ENCODE measurements around the gene GSTM3. TPM values are rescaled to one million over a fixed set of nuclear protein-coding genes. Genes with fewer than 3 reads are reported as not detected.
"Not testable (repeated sequence)": the region's sequence is repeated elsewhere in the genome, so short reads cannot be mapped to it uniquely, and the experiment has no call there.

Gene GSTM3
- total RNA-seq, 2 donors from 2014 or later = 5.5 to 10.3 TPM

DNA sequence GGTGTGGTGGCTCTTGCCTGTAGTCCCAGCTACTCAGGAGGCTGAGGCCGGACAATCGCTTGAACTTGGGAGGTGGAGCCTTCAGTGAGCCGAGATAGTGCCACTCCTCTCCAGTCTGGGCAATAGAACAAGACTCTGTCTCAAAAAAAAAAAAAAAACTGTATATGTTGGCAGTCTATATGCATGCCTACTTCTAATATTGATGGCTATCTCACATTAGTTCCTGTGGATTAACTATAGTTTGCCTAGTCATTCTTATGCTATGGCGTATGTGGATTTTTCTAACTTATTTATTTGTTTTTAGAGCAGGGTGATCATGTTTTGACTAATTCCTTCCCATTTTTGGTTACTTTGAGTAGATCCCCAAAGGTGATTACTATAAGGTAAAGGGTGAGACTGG is 43.8 kb downstream of the GSTM3 start:
- H3K4me3 Mint-ChIP-seq = no peak overlapping the region
- DNase-seq = no peak
- Histone ChIP-seq H3K4me3 (ENCODE audit: low read length) (no peak overlapping the region), H3K9ac (ENCODE audit: extremely low read depth, low read length, poor library complexity, severe bottlenecking) (no peak overlapping the region), H3K27me3 (ENCODE audit: control insufficient read depth, insufficient read depth, low read length, poor library complexity, severe bottlenecking) (no peaks in the 10 kb centered on the region), H3K4me1 (ENCODE audit: control insufficient read depth, insufficient read depth, low read length) (no peaks in the 10 kb centered on the region), H3K27ac (ENCODE audit: low read depth, low read length) (no peak overlapping the region), H3K36me3 (ENCODE audit: control insufficient read depth, insufficient read depth, low read length) (no peaks in the 10 kb centered on the region), H3K9me3 (ENCODE audit: control insufficient read depth, low read length) (no peaks in the 10 kb centered on the region)
- H3K36me3 Mint-ChIP-seq (ENCODE audit: low read depth) = no peaks in the 10 kb centered on the region
- TF ChIP-seq, protein P1, sequence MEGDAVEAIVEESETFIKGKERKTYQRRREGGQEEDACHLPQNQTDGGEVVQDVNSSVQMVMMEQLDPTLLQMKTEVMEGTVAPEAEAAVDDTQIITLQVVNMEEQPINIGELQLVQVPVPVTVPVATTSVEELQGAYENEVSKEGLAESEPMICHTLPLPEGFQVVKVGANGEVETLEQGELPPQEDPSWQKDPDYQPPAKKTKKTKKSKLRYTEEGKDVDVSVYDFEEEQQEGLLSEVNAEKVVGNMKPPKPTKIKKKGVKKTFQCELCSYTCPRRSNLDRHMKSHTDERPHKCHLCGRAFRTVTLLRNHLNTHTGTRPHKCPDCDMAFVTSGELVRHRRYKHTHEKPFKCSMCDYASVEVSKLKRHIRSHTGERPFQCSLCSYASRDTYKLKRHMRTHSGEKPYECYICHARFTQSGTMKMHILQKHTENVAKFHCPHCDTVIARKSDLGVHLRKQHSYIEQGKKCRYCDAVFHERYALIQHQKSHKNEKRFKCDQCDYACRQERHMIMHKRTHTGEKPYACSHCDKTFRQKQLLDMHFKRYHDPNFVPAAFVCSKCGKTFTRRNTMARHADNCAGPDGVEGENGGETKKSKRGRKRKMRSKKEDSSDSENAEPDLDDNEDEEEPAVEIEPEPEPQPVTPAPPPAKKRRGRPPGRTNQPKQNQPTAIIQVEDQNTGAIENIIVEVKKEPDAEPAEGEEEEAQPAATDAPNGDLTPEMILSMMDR (conservative IDR thresholded peaks at IDR 0.05) = no peak
- no peaks in the 10 kb centered on the region for H3K27me3 Mint-ChIP-seq (ENCODE audit: insufficient read depth)
- WGBS, 2 experiments (ENCODE audit: insufficient coverage in 1 of 2, insufficient read length in 1 of 2) = no CpG with 5 or more reads among the region's 4 CpGs
- H3K4me1 Mint-ChIP-seq = no peaks in the 10 kb centered on the region
- H3K9me3 Mint-ChIP-seq = no peaks in the 10 kb centered on the region
- no peak overlapping the region for H3K27ac Mint-ChIP-seq

DNA sequence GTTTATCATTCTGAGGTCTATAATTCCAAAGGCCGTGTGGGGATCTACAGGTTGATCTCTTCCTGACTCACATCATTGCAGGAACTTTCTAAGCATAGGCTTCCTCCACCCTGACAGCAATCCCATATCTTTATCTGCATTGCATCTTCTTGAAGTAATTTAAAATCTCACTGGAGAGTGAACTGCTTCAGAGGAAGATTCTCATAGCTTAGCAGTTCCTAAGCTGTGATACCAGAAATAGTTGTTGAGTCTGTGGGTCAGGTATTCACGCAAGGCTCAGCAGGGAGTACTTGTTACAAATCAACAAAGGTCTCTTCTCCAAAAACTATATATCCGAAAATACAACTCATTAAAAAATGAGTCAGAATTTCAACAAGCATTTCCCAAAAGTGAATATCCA is 45.7 kb downstream of the GSTM3 start:
- H3K27ac Mint-ChIP-seq; H3K27me3 ChIP-seq (ENCODE audit: control insufficient read depth, insufficient read depth, low read length, poor library complexity, severe bottlenecking); H3K4me1 Mint-ChIP-seq; H3K27me3 Mint-ChIP-seq (ENCODE audit: insufficient read depth); H3K4me1 ChIP-seq (ENCODE audit: control insufficient read depth, insufficient read depth, low read length); H3K9me3 ChIP-seq (ENCODE audit: control insufficient read depth, low read length); H3K27ac ChIP-seq (ENCODE audit: low read depth, low read length); H3K36me3 ChIP-seq (ENCODE audit: control insufficient read depth, insufficient read depth, low read length); H3K36me3 Mint-ChIP-seq (ENCODE audit: low read depth); H3K9me3 Mint-ChIP-seq; H3K9ac ChIP-seq (ENCODE audit: extremely low read depth, low read length, poor library complexity, severe bottlenecking); H3K4me3 Mint-ChIP-seq; H3K4me3 ChIP-seq (ENCODE audit: low read length); DNase-seq: not testable (repeated sequence)
- WGBS, 2 experiments (ENCODE audit: insufficient coverage in 1 of 2, insufficient read length in 1 of 2) = no CpG with 5 or more reads among the region's 3 CpGs

DNA sequence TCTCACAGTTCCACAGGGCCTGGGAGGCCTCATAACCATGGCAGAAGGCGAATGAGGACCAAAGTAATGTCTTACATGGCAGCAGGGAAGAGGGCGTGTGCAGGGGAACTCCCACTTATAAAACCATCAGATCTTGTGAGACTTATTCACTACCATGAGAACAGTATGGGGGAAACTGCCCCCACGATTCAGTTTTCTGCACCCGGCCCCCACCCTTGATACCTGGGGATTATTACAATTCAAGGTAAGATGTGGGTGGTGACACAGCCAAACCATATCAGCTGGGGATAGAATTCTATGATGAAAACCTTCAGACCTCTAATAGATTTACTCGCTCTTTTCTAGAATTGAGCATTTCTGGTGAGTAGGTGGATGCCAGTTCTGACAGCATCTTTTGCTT is 46.4 kb downstream of the GSTM3 start:
- not testable (repeated sequence) for DNase-seq; H3K9me3 Mint-ChIP-seq; H3K4me1 ChIP-seq (ENCODE audit: control insufficient read depth, insufficient read depth, low read length); H3K27ac ChIP-seq (ENCODE audit: low read depth, low read length); H3K4me3 ChIP-seq (ENCODE audit: low read length); H3K9ac ChIP-seq (ENCODE audit: extremely low read depth, low read length, poor library complexity, severe bottlenecking); H3K36me3 ChIP-seq (ENCODE audit: control insufficient read depth, insufficient read depth, low read length); H3K27me3 Mint-ChIP-seq (ENCODE audit: insufficient read depth); H3K4me1 Mint-ChIP-seq; H3K4me3 Mint-ChIP-seq; H3K27me3 ChIP-seq (ENCODE audit: control insufficient read depth, insufficient read depth, low read length, poor library complexity, severe bottlenecking); H3K36me3 Mint-ChIP-seq (ENCODE audit: low read depth); H3K27ac Mint-ChIP-seq; H3K9me3 ChIP-seq (ENCODE audit: control insufficient read depth, low read length)
- WGBS, 2 experiments (ENCODE audit: insufficient coverage in 1 of 2, insufficient read length in 1 of 2) = no CpG with 5 or more reads among the region's 5 CpGs

DNA sequence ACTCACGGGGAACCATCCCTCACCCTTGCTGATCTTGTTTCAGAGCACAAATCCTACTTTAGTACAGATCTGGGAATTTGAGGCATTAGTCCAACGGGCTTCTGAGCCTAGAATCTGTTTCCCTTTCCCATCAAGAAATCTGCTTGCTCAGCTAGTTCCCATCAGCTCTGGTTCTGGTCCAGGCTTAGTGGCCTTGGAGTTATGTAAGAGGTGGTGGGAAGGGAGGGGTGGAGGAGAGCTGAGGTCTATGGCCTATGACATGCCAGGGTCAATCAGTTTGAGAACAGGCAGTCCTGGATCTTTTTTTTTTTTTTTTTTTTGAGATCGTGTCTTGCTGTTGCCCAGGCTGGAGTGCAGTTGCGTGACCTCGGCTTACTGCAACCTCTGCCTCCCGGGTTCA is 49.1 kb downstream of the GSTM3 start:
- DNase-seq = no peak
- no peak overlapping the region for H3K9ac ChIP-seq (ENCODE audit: extremely low read depth, low read length, poor library complexity, severe bottlenecking)
- WGBS, 2 experiments (ENCODE audit: insufficient coverage in 1 of 2, insufficient read length in 1 of 2) = no CpG with 5 or more reads among the region's 6 CpGs
- H3K27me3 Mint-ChIP-seq (ENCODE audit: insufficient read depth) = no peaks in the 10 kb centered on the region
- no peak overlapping the region for H3K27ac Mint-ChIP-seq
- no peak overlapping the region for H3K27ac ChIP-seq (ENCODE audit: low read depth, low read length)
- TF ChIP-seq, protein P1 (conservative IDR thresholded peaks at IDR 0.05) = no peak
- H3K27me3 ChIP-seq (ENCODE audit: control insufficient read depth, insufficient read depth, low read length, poor library complexity, severe bottlenecking) = no peaks in the 10 kb centered on the region
- H3K4me3 Mint-ChIP-seq = no peak overlapping the region
- H3K4me3 ChIP-seq (ENCODE audit: low read length) = no peak overlapping the region
- H3K36me3 ChIP-seq (ENCODE audit: control insufficient read depth, insufficient read depth, low read length) = no peaks in the 10 kb centered on the region
- H3K4me1 Mint-ChIP-seq = no peaks in the 10 kb centered on the region
- no peaks in the 10 kb centered on the region for H3K9me3 Mint-ChIP-seq
- H3K36me3 Mint-ChIP-seq (ENCODE audit: low read depth) = no peaks in the 10 kb centered on the region
- no peaks in the 10 kb centered on the region for H3K9me3 ChIP-seq (ENCODE audit: control insufficient read depth, low read length)
- H3K4me1 ChIP-seq (ENCODE audit: control insufficient read depth, insufficient read depth, low read length) = no peaks in the 10 kb centered on the region
